ENCODE measurements around the gene SLC2A8. TPM values are rescaled to one million over a fixed set of nuclear protein-coding genes. Genes with fewer than 3 reads are reported as not detected.

The SLC2A8 gene
- total RNA-seq, 1 donor from 2014 or later, result 30.6 TPM

- H3K36me3 Mint-ChIP-seq (ENCODE audit: unreplicated experiment), result no peaks in the 10 kb centered on the region
- no peak overlapping the region for H3K27ac Mint-ChIP-seq (ENCODE audit: unreplicated experiment)
- no peak for TF ChIP-seq CTCF (IDR thresholded peaks at IDR 0.05; ENCODE audit: partially characterized antibody, unreplicated experiment)
- H3K4me1 Mint-ChIP-seq (ENCODE audit: low read depth, unreplicated experiment), result peaks cover 7% of the 10 kb centered on the region
- peaks cover 2% of the 10 kb centered on the region for H3K9me3 Mint-ChIP-seq (ENCODE audit: unreplicated experiment)
- no peak overlapping the region for H3K4me3 Mint-ChIP-seq (ENCODE audit: unreplicated experiment)
- DNase-seq, result no peak
- H3K27me3 Mint-ChIP-seq (ENCODE audit: unreplicated experiment), result peaks cover 4% of the 10 kb centered on the region
Measured at GRCh38 chr9:127417131-127418036, 20.4 kb downstream of the SLC2A8 start.

- peaks cover 4% of the 10 kb centered on the region for H3K27me3 Mint-ChIP-seq (ENCODE audit: unreplicated experiment)
- H3K9me3 Mint-ChIP-seq (ENCODE audit: unreplicated experiment), result peaks cover 2% of the 10 kb centered on the region
- H3K4me1 Mint-ChIP-seq (ENCODE audit: low read depth, unreplicated experiment), result peaks cover 10% of the 10 kb centered on the region
- peak; percentile 33 for TF ChIP-seq CTCF (IDR thresholded peaks at IDR 0.05; ENCODE audit: partially characterized antibody, unreplicated experiment)
- no peaks in the 10 kb centered on the region for H3K36me3 Mint-ChIP-seq (ENCODE audit: unreplicated experiment)
- DNase-seq, result peak; percentile 67
- no peak overlapping the region for H3K4me3 Mint-ChIP-seq (ENCODE audit: unreplicated experiment)
- no peak overlapping the region for H3K27ac Mint-ChIP-seq (ENCODE audit: unreplicated experiment)
Measured at GRCh38 chr9:127418037-127418471, 21.1 kb downstream of the SLC2A8 start.

GRCh38 chr9:127419348-127419747 lies 22.4 kb downstream of the SLC2A8 start:
- no peak for DNase-seq
- Mint-ChIP-seq H3K4me1 (ENCODE audit: low read depth, unreplicated experiment) (peaks cover 10% of the 10 kb centered on the region), H3K27me3 (ENCODE audit: unreplicated experiment) (peaks cover 4% of the 10 kb centered on the region), H3K36me3 (ENCODE audit: unreplicated experiment) (no peaks in the 10 kb centered on the region), H3K9me3 (ENCODE audit: unreplicated experiment) (peaks cover 8% of the 10 kb centered on the region), H3K4me3 (ENCODE audit: unreplicated experiment) (no peak overlapping the region), H3K27ac (ENCODE audit: unreplicated experiment) (no peak overlapping the region)
- TF ChIP-seq CTCF (IDR thresholded peaks at IDR 0.05; ENCODE audit: partially characterized antibody, unreplicated experiment), result no peak

GRCh38 chr9:127421057-127421456 lies 24.1 kb downstream of the SLC2A8 start:
- H3K27me3 Mint-ChIP-seq (ENCODE audit: unreplicated experiment), result peaks cover 2% of the 10 kb centered on the region
- H3K9me3 Mint-ChIP-seq (ENCODE audit: unreplicated experiment), result peaks cover 8% of the 10 kb centered on the region
- no peaks in the 10 kb centered on the region for H3K36me3 Mint-ChIP-seq (ENCODE audit: unreplicated experiment)
- peaks cover 16% of the 10 kb centered on the region for H3K4me1 Mint-ChIP-seq (ENCODE audit: low read depth, unreplicated experiment)
- DNase-seq, result no peak
- H3K27ac Mint-ChIP-seq (ENCODE audit: unreplicated experiment), result no peak overlapping the region
- no peak overlapping the region for H3K4me3 Mint-ChIP-seq (ENCODE audit: unreplicated experiment)
- no peak for TF ChIP-seq CTCF (IDR thresholded peaks at IDR 0.05; ENCODE audit: partially characterized antibody, unreplicated experiment)

- peaks cover 8% of the 10 kb centered on the region for H3K9me3 Mint-ChIP-seq (ENCODE audit: unreplicated experiment)
- H3K36me3 Mint-ChIP-seq (ENCODE audit: unreplicated experiment), result no peaks in the 10 kb centered on the region
- H3K27me3 Mint-ChIP-seq (ENCODE audit: unreplicated experiment), result peaks cover 2% of the 10 kb centered on the region
- no peak for TF ChIP-seq CTCF (IDR thresholded peaks at IDR 0.05; ENCODE audit: partially characterized antibody, unreplicated experiment)
- DNase-seq, result no peak
- peaks cover 20% of the 10 kb centered on the region for H3K4me1 Mint-ChIP-seq (ENCODE audit: low read depth, unreplicated experiment)
- H3K4me3 Mint-ChIP-seq (ENCODE audit: unreplicated experiment), result no peak overlapping the region
- H3K27ac Mint-ChIP-seq (ENCODE audit: unreplicated experiment), result no peak overlapping the region
Measured at GRCh38 chr9:127422133-127422782, 25.3 kb downstream of the SLC2A8 start.
